ENCODE data around the gene ZDHHC9.

DNA sequence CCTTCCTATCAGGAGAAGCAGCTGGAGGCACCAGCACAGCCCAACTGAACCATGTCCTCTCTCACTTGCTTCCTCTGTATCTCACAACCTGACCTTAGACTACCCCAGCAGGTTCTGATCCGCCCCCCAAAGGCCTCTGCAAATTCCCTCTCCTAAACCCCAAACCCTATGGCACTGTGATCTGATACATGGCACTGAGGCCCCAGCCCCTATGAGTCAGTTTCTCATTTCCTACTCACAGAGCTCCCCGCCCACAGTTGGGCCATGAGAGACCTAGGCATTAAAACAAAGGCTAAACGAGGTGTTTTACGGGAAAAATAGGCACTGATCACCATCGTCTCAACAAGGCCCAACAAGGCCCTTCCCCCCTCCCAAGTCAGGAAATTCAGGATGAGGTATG is 44.8 kb downstream of the ZDHHC9 start:
- TF ChIP-seq, protein P1, sequence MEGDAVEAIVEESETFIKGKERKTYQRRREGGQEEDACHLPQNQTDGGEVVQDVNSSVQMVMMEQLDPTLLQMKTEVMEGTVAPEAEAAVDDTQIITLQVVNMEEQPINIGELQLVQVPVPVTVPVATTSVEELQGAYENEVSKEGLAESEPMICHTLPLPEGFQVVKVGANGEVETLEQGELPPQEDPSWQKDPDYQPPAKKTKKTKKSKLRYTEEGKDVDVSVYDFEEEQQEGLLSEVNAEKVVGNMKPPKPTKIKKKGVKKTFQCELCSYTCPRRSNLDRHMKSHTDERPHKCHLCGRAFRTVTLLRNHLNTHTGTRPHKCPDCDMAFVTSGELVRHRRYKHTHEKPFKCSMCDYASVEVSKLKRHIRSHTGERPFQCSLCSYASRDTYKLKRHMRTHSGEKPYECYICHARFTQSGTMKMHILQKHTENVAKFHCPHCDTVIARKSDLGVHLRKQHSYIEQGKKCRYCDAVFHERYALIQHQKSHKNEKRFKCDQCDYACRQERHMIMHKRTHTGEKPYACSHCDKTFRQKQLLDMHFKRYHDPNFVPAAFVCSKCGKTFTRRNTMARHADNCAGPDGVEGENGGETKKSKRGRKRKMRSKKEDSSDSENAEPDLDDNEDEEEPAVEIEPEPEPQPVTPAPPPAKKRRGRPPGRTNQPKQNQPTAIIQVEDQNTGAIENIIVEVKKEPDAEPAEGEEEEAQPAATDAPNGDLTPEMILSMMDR (IDR thresholded peaks at IDR 0.05) = no peak
- TF ChIP-seq POLR2A (IDR thresholded peaks at IDR 0.05) = no peak

Measured in vagina (tissue), 2 donors.